ENCODE data around the gene CIPC. TPM values are rescaled to one million over a fixed set of nuclear protein-coding genes. Genes with fewer than 3 reads are reported as not detected.

Gene CIPC
- total RNA-seq, 1 experiment from 2014 or later, result 20.6 TPM

GRCh38 chr14:77069551-77069950 is 28.5 kb upstream of the CIPC start:
- intact Hi-C loops (cut with micrococcal nuclease), result loop anchor here (10.0 kb wide), 1 partner anchor 355 kb away; no protein-coding TSS in a partner anchor
- Histone ChIP-seq H3K9me2 (ENCODE audit: insufficient read depth) (no peaks in the 10 kb centered on the region), H4K20me1 (ENCODE audit: insufficient read depth) (no peaks in the 10 kb centered on the region), H3K9me3 (ENCODE audit: control insufficient read depth in 1 of 2, insufficient read depth in 1 of 2, low read depth in 1 of 2, low read length in 2 of 2) (no peaks in the 10 kb centered on the region), H3K27me3 (ENCODE audit: insufficient read depth, low read length) (no peaks in the 10 kb centered on the region), H3K9ac (ENCODE audit: low read length) (no peak overlapping the region), H3K4me2 (ENCODE audit: low read length) (no peak overlapping the region), H3K79me2 (ENCODE audit: insufficient read depth, low read length) (no peaks in the 10 kb centered on the region), H3K27ac (ENCODE audit: low read depth, low read length) (no peak overlapping the region), H2AFZ (ENCODE audit: low read depth, low read length, poor library complexity, severe bottlenecking) (no peak overlapping the region), H3K4me1 (ENCODE audit: control insufficient read depth in 1 of 2, insufficient read depth in 2 of 2, low read length in 2 of 2) (peaks cover 24 to 37% of the 10 kb centered on the region in 2 experiments), H3K4me3 (replicated peaks in 1 of 2; ENCODE audit: low read depth in 1 of 2, low read length in 2 of 2) (no peak overlapping the region), H3K36me3 (ENCODE audit: control insufficient read depth in 1 of 2, insufficient read depth in 2 of 2, low read length in 2 of 2) (no peaks in the 10 kb centered on the region)
- TF ChIP-seq, protein P1, sequence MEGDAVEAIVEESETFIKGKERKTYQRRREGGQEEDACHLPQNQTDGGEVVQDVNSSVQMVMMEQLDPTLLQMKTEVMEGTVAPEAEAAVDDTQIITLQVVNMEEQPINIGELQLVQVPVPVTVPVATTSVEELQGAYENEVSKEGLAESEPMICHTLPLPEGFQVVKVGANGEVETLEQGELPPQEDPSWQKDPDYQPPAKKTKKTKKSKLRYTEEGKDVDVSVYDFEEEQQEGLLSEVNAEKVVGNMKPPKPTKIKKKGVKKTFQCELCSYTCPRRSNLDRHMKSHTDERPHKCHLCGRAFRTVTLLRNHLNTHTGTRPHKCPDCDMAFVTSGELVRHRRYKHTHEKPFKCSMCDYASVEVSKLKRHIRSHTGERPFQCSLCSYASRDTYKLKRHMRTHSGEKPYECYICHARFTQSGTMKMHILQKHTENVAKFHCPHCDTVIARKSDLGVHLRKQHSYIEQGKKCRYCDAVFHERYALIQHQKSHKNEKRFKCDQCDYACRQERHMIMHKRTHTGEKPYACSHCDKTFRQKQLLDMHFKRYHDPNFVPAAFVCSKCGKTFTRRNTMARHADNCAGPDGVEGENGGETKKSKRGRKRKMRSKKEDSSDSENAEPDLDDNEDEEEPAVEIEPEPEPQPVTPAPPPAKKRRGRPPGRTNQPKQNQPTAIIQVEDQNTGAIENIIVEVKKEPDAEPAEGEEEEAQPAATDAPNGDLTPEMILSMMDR (IDR thresholded peaks at IDR 0.05 in 2 of 3, conservative IDR thresholded peaks at IDR 0.05 in 1 of 3; ENCODE audit: borderline replicate concordance in 1 of 3, insufficient read depth in 1 of 3, low read depth in 2 of 3, low read length in 2 of 3), result no peak
- TF ChIP-seq, protein P2, sequence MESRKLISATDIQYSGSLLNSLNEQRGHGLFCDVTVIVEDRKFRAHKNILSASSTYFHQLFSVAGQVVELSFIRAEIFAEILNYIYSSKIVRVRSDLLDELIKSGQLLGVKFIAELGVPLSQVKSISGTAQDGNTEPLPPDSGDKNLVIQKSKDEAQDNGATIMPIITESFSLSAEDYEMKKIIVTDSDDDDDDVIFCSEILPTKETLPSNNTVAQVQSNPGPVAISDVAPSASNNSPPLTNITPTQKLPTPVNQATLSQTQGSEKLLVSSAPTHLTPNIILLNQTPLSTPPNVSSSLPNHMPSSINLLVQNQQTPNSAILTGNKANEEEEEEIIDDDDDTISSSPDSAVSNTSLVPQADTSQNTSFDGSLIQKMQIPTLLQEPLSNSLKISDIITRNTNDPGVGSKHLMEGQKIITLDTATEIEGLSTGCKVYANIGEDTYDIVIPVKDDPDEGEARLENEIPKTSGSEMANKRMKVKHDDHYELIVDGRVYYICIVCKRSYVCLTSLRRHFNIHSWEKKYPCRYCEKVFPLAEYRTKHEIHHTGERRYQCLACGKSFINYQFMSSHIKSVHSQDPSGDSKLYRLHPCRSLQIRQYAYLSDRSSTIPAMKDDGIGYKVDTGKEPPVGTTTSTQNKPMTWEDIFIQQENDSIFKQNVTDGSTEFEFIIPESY (IDR thresholded peaks at IDR 0.05; ENCODE audit: extremely low read depth, insufficient replicate concordance, low read length), result no peak
- no peak for TF ChIP-seq ELF1 (IDR thresholded peaks at IDR 0.05; ENCODE audit: borderline replicate concordance, low read depth)
- no peak for TF ChIP-seq RAD21 (IDR thresholded peaks at IDR 0.05; ENCODE audit: low read depth)
- no peak for TF ChIP-seq TCF7L2 (IDR thresholded peaks at IDR 0.05; ENCODE audit: borderline replicate concordance, extremely low read depth, insufficient read depth, insufficient read length)
- no peak for TF ChIP-seq JUND (IDR thresholded peaks at IDR 0.05)
- no peak for TF ChIP-seq FOSL1 (IDR thresholded peaks at IDR 0.05; ENCODE audit: low read depth)
- TF ChIP-seq EZH2phosphoT487 (IDR thresholded peaks at IDR 0.05; ENCODE audit: borderline replicate concordance), result no peak
- TF ChIP-seq SRF (IDR thresholded peaks at IDR 0.05; ENCODE audit: low read depth), result no peak
- no peak for TF ChIP-seq SP1 (IDR thresholded peaks at IDR 0.05; ENCODE audit: low read depth)
- no peak for TF ChIP-seq SIN3A (IDR thresholded peaks at IDR 0.05; ENCODE audit: low read depth)
- no peak for TF ChIP-seq POLR2AphosphoS5 (IDR thresholded peaks at IDR 0.05; ENCODE audit: low read depth, low read length)
- TF ChIP-seq MAX (IDR thresholded peaks at IDR 0.05), result no peak
- TF ChIP-seq POLR2A (IDR thresholded peaks at IDR 0.05; ENCODE audit: borderline replicate concordance, extremely low read depth, insufficient read depth, insufficient read length), result no peak
- TF ChIP-seq ATF3 (IDR thresholded peaks at IDR 0.05), result no peak
- no peak for TF ChIP-seq CEBPB (IDR thresholded peaks at IDR 0.05; ENCODE audit: low read depth)
- TF ChIP-seq, protein P3, sequence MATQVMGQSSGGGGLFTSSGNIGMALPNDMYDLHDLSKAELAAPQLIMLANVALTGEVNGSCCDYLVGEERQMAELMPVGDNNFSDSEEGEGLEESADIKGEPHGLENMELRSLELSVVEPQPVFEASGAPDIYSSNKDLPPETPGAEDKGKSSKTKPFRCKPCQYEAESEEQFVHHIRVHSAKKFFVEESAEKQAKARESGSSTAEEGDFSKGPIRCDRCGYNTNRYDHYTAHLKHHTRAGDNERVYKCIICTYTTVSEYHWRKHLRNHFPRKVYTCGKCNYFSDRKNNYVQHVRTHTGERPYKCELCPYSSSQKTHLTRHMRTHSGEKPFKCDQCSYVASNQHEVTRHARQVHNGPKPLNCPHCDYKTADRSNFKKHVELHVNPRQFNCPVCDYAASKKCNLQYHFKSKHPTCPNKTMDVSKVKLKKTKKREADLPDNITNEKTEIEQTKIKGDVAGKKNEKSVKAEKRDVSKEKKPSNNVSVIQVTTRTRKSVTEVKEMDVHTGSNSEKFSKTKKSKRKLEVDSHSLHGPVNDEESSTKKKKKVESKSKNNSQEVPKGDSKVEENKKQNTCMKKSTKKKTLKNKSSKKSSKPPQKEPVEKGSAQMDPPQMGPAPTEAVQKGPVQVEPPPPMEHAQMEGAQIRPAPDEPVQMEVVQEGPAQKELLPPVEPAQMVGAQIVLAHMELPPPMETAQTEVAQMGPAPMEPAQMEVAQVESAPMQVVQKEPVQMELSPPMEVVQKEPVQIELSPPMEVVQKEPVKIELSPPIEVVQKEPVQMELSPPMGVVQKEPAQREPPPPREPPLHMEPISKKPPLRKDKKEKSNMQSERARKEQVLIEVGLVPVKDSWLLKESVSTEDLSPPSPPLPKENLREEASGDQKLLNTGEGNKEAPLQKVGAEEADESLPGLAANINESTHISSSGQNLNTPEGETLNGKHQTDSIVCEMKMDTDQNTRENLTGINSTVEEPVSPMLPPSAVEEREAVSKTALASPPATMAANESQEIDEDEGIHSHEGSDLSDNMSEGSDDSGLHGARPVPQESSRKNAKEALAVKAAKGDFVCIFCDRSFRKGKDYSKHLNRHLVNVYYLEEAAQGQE (IDR thresholded peaks at IDR 0.05; ENCODE audit: low read depth), result no peak
- TF ChIP-seq CBX3 (IDR thresholded peaks at IDR 0.05; ENCODE audit: low read depth), result no peak
- no peak for TF ChIP-seq ZNF274 (IDR thresholded peaks at IDR 0.05; ENCODE audit: low read depth, low read length)
- no peak for TF ChIP-seq ZFX (IDR thresholded peaks at IDR 0.05)
- ChIA-PET RAD21 (ENCODE audit: low non-redundant PET in 1 of 2, low total read pairs in 2 of 2, uncharacterized antibody in 2 of 2, unreplicated experiment in 2 of 2) (interaction anchor here (0.9 to 5.5 kb wide), 7 partner anchors 26 to 197 kb away, joined by 3 to 54 read pairs (median 4); no protein-coding TSS in a partner anchor), CTCF (interaction anchor here (0.9 to 7.3 kb wide), 9 partner anchors 10 to 194 kb away, joined by 3 to 272 read pairs (median 11); no protein-coding TSS in a partner anchor), POLR2A (interaction anchor here (1.5 to 3.4 kb wide), 2 partner anchors 9 to 193 kb away, joined by 4 to 27 read pairs; no protein-coding TSS in a partner anchor)
- ATAC-seq (no peak), DNase-seq (ENCODE audit: low read depth, low spot score) (no peak)
- no TSS peak for BruUV-seq (replicated peaks)
